C4-2B (cell line): Measurements from ENCODE around the gene KRTAP12-4.

ENCODE experiments used
- H3K27ac ChIP-seq: fragments of 450-650 bp; 2 replicates; pipeline ENCODE4 v1.5.1; 2017
- CTCF ChIP-seq: fragments of 450-650 bp; conservative IDR thresholded peaks from 2 replicates; pipeline ENCODE4 v1.5.1; 2017; ENCODE audit warnings: mild to moderate bottlenecking
- ZFX ChIP-seq: fragments of 450-650 bp; IDR thresholded peaks from 2 replicates; pipeline ENCODE4 v1.6.1; 2017

Gene KRTAP12-4

GRCh38 chr21:44618909-44619308 lies 35.5 kb downstream of the KRTAP12-4 start:
- no peak overlapping the region for H3K27ac ChIP-seq
- TF ChIP-seq ZFX (no peak), CTCF (no peak; the same call in 1 of the 2 replicates)

DNA sequence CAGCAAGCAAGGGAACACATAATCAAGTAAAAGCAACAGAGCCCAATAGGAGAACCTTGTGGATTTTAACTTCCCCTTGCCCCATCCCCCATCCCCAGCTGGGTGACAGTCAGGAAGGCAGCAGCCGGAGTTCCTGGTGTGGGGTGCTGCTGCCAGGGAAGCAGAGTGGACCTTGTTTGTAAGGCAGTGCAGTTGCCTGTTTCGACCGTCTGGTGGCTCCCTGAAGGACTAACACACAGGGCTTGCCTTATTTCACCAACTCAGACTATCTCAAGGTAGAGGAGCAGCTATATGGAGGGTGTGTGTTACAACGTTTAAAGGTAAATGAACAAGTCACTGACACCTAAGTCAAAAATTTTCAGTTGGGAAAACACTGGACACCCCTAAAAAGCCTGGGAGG lies 36.0 kb downstream of the KRTAP12-4 start:
- H3K27ac ChIP-seq = no peak overlapping the region
- TF ChIP-seq CTCF (peak; percentile 49), ZFX (no peak)

GRCh38 chr21:44617071-44617501 lies 37.4 kb downstream of the KRTAP12-4 start:
- no peak overlapping the region for H3K27ac ChIP-seq
- TF ChIP-seq ZFX (no peak), CTCF (no peak)

GRCh38 chr21:44616591-44616926 lies 37.9 kb downstream of the KRTAP12-4 start:
- TF ChIP-seq CTCF (no peak), ZFX (no peak)
- no peak overlapping the region for H3K27ac ChIP-seq

GRCh38 chr21:44615911-44616590 lies 38.4 kb downstream of the KRTAP12-4 start:
- TF ChIP-seq ZFX (no peak), CTCF (no peak)
- no peak overlapping the region for H3K27ac ChIP-seq

GRCh38 chr21:44615466-44615865 lies 39.0 kb downstream of the KRTAP12-4 start:
- no peak overlapping the region for H3K27ac ChIP-seq
- TF ChIP-seq CTCF (no peak), ZFX (no peak)

GRCh38 chr21:44614961-44615391 lies 39.5 kb downstream of the KRTAP12-4 start:
- no peak overlapping the region for H3K27ac ChIP-seq

More at GRCh38 chr21:44614961-44615391, 39.5 kb downstream of the KRTAP12-4 start:
- no peak for TF ChIP-seq CTCF
- TF ChIP-seq ZFX = no peak
